Testis (tissue), 2 donors: ENCODE results near the gene RPLP2.

Experiments used
- POLR2A ChIP-seq: fragments of 450-650 bp; IDR thresholded peaks from one replicate; pipeline ENCODE4 v1.6.1; 2017; ENCODE audit warnings: antibody characterized with exemption, mild to moderate bottlenecking, moderate library complexity
- TF ChIP-seq, protein P1 (sequence below), 3 experiments: fragments of 450-650 bp in 2 of 3; fragments of 200-600 bp in 1 of 3; sonication (generic) in 1 of 3; IDR thresholded peaks; one replicate each; pipeline ENCODE4 v1.5.1; 2016 to 2019; ENCODE audit warnings: antibody characterized with exemption in 3 of 3, mild to moderate bottlenecking in 2 of 3, moderate library complexity in 1 of 3

DNA sequence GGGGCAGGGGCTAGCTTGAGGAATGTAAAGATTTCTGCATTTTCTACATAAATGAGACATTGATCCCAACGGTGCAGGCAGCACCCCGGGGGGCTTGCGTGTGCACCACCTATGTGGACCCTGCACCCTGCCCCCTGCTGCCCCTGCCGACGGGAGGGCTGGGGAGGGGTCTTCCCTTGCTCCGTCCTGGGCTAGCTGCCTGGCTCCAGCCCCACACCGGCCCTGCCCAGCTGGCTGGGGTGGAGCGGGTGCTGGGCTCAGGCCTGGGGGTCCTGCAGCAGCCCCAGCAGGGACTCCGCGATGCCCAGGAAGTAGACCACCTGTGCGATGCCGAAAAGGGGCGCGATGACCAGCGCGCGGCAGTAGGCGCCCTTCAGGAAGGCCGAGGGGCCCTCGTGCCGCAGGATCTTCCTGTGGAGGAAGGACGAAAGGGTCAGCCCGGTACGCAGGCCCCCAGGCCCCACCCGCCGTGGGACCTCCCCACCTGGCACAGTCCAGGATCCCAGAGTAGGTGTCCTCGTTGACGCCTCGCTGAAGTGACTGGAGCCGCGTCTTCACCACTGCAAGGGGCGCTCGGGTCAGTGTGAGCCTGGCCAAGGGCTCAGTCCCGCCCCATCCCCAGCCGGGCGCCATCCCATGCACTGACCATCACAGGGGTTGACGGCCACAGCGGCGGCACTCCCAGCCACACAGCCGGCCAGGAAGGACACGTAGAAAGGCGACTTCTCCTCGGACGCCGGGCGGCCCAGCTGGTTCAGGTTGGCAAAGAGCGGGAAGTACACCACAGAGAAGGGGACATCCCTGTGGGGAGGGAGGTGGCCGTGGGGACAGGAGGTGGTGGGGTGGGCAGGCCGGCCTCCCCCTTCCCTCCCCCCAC, 17.9 kb upstream of the RPLP2 start:
- no peak for TF ChIP-seq POLR2A
- TF ChIP-seq, protein P1, sequence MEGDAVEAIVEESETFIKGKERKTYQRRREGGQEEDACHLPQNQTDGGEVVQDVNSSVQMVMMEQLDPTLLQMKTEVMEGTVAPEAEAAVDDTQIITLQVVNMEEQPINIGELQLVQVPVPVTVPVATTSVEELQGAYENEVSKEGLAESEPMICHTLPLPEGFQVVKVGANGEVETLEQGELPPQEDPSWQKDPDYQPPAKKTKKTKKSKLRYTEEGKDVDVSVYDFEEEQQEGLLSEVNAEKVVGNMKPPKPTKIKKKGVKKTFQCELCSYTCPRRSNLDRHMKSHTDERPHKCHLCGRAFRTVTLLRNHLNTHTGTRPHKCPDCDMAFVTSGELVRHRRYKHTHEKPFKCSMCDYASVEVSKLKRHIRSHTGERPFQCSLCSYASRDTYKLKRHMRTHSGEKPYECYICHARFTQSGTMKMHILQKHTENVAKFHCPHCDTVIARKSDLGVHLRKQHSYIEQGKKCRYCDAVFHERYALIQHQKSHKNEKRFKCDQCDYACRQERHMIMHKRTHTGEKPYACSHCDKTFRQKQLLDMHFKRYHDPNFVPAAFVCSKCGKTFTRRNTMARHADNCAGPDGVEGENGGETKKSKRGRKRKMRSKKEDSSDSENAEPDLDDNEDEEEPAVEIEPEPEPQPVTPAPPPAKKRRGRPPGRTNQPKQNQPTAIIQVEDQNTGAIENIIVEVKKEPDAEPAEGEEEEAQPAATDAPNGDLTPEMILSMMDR (IDR thresholded peaks at IDR 0.05), result no peak
